NK-92 (cell line): ENCODE data around the gene TIMM10.

Experiments
- DNase-seq: peaks from one replicate; lab custom pipeline; 2025; ENCODE audit not compliant: unreplicated experiment; lab: John Stamatoyannopoulos, UW

The TIMM10 gene

DNA sequence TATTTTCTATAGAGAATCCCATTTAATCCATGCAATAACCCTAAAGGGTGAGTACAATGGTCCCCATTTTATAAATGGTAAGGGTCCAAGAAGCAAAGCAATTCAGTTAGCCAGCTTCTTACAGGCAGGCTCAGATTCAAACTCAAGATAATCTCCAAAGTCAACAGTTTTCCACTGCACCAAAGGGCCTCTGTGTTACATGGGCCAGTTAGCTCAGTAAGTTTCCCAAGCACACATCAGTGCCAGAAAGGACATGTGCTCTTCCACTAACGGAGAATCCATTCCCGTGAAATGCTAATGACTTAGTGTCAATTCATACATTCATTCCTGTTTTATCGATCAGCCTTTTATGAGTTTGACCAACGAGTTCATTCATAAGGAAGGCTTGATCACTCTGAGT is 26.0 kb downstream of the TIMM10 start:
- DNase-seq: no peak

DNA sequence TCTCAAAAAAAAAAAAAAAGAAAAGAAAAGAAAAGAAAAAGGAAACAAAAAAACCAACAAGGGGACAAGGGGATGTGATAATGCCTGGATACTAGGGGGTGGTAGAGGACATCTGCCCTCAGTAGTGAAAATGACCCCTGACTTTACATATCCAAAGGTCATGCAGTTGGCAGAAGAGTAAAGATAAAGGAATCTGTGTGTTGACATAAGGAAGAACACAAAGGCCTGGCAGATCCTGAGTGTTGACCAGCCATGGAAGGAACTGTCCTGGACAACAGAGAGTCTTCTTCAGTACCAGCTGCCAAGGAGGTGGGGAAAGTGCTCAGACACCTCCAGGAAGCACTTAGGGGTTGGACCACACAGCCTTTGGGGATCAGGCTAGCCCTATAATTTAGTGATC is 27.7 kb downstream of the TIMM10 start:
- DNase-seq: no peak

DNA sequence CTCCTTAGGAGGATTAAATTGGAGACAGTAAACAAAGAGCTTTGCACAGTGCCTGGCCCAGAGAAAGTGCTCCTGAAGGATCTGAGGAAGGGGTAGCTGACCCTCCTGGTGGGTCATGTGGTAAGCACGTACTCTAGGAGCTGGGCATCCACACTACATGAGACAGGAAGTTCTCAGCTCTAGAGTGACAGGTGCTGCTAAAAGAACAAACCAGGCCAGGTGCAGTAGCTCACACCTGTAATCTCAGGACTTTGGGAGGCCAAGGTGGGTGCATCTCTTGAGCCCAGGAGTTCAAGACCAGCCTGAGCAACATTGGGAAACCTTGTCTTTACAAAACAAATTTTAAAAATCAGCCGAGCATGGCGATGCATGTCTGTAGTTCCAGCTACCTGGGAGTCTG is 28.2 kb downstream of the TIMM10 start:
- DNase-seq: no peak

DNA sequence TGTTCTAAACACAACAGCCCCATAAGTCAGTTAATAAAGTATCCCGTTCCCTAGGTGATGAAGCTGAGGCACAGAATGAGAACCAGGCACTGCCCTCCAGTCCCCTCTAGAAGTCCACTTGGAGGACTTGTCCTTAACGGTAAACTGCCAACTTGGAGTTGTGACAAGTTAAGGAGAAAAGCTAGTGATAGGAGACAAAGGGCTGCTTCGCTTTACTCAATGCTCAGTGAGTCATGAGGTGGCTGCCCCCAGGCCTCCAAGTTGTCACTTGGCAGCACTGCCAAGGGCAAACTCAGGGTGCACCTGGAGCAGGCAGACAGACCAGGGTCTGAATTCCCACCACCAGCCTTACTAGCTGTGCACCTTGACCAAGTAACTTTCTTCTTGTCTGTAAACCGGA is 28.6 kb downstream of the TIMM10 start:
- no peak for DNase-seq

DNA sequence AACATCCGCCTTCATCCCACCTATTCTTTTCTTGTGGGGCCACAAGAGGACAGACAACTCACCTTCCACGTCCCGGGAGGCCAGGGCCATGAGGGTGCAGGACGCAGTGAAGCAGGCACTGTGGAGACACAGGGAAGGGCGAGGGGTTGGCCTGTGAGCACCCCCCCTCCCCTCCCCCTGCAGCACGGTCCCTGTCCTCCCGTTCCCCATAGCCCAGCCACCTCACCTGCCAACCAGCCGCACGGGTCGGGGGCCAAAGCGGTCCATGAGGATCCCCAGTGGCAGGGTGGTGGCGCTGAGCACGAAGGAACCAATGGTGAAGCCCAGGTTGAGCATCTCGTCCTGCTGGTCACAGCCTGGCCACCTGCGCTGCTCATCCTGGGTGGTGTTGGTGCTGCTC is 29.6 kb downstream of the TIMM10 start:
- DNase-seq: no peak

DNA sequence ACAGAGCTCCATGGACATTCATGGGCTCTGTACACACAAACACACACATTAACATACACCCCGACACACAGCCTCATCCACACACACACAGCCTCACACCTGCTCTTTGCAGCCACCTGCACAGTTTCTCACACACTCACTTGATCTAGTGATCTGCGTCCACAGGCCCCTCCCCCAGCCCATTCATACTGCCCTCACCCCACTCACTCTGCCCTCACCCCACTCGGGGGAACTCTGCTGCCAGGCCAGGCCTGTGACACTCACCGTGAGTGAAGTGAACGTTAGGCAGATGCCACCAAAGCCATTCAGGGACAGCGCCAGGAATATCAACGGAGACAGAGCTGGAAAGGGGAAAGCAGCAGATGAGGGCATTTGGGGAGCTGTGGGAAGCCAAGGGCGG is 30.0 kb downstream of the TIMM10 start:
- DNase-seq: no peak

DNA sequence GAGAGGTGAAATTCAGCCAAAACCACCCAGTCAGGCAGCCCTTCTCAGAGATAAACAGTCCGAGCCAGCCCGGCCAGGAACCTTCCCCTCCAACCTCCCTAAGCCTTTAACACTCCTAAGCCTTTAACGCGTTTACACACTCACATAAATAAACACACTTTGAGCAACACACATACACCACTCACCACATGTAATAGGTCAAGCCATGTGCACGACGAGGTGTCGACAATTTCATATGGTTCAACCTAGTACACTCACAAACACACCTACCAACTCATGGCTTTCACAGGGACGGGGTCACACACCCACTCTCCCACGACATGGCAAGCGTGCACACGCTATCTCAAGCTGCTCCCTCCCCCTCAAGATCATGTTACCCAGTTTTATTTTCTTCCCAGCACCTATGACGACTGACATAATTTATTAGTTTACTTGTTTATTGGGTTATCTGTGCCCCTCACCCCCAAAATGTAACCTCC is 30.5 kb downstream of the TIMM10 start:
- DNase-seq: no peak

DNA sequence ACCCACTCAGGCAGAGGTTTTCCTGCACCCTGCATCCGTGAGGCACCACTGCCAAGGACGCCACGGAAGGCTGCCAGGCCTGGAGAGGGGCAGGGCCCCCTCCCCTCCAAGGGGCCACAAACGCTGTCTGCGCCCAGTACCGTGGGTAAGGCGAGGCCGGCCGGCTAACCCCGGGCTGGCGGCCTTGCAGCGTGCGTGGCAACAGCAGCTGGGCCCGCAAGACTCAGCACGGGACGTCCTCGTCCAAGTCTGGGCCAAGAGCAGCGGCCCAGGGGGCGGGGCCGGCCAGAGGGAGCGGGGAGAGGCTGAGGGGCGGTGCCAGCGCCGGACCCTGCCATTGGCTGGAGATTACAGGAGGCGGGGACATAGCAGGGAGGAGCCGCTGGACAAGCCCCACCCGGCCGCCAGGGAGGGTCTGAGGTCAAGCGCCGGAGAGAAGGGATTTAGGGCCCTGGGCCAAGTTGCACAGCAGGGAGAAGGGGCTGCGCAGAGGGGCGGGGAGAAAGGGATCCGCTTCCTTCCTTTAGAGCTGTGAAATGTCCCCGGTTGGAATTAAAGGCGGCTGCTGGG is 31.1 kb downstream of the TIMM10 start:
- no peak for DNase-seq

DNA sequence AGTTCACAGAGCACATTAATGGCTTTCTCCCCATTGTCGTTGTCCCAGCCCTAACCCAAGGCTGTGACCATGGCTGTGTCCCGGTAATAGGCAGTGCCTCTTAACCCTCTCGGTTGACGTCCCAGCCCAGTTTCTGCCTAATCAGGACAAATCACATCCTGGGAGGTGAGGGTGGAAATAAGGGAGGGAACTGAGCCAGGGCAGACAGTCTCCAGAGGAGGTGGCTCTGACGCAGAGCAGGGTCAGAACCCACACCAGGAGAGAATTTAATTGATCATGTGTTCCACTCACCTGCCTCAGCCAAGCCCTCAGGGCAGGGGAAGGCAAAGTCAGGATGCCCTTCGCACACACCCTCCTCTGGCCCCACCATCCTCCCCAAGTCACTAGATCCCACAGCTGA is 32.0 kb downstream of the TIMM10 start:
- no peak for DNase-seq

DNA sequence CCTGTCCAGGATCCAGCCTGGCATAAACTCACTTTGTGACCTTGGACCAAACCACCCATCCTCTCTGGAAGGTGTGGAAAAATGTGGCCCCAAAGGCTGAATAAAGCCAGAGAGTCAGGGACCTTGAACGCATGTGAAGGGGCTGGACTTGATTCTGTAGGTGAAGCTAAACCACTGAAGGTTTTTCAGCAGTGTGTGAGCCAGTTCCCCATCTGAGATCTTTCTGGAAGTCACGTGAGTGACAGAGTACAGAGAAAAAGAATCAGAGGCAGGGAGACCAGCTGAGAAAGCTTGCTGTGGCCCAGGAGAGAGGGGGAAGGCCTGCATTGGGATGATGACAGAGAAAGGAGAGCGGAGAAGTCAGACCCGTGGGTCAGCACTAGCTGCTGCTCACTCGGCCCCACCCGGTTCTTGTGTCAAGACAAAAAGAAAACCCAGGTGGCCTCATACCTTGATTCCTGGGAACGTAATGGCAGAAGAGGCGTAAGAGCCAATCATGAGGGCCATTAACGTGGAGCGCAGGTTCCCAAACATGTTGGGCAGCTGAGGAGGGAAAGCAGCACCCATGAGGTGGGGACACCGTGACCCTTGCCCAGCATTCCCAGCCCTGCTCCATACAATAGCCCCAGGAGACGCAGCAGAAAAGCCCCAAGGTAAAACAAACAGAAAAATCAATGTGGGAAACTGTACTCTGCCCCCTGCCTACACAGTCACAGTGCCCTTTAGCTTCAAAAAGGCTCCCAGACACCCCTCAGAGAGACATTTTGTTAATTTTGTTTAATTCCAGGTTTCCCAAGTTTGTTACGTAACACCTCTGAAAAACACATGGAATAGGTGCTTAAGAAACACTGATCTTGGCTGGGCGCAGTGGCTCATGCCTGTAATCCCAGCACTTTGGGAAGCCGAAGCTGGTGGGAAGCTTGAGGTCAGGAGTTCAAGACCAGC is 33.0 kb downstream of the TIMM10 start:
- no peak for DNase-seq

DNA sequence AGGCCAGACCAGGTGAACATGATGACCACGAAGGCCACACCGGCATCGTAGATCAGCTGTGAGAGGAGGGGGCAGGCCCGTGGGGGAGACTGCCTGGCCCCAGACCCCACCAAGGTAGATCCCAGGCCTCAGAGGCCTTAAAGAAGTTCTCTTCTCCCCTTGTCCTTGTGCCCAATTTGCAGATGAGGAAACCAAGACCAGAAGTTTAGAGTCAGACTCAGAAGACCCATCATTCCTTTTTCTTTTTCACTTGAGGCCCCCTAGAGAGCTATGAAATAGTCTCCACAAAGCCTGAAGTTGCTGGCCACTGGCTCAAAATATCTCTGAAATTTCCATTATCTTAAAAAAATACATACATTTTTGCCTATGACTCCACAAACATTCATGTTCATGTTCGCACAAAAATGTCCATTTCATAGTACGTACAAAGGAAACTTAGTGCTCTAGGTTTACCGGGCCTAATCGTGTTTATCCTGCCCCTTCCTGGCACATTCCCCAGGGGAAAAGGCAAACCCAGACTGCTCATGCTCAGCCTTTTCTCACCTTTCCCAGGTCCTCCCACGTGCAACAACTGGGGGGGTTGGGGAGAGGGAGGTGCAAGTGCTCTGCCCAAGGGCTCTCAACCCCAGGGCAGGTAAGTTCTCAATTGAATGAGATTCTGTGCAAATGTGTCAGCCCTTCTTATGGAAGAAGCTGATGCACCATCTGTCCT is 34.3 kb downstream of the TIMM10 start:
- DNase-seq: no peak

DNA sequence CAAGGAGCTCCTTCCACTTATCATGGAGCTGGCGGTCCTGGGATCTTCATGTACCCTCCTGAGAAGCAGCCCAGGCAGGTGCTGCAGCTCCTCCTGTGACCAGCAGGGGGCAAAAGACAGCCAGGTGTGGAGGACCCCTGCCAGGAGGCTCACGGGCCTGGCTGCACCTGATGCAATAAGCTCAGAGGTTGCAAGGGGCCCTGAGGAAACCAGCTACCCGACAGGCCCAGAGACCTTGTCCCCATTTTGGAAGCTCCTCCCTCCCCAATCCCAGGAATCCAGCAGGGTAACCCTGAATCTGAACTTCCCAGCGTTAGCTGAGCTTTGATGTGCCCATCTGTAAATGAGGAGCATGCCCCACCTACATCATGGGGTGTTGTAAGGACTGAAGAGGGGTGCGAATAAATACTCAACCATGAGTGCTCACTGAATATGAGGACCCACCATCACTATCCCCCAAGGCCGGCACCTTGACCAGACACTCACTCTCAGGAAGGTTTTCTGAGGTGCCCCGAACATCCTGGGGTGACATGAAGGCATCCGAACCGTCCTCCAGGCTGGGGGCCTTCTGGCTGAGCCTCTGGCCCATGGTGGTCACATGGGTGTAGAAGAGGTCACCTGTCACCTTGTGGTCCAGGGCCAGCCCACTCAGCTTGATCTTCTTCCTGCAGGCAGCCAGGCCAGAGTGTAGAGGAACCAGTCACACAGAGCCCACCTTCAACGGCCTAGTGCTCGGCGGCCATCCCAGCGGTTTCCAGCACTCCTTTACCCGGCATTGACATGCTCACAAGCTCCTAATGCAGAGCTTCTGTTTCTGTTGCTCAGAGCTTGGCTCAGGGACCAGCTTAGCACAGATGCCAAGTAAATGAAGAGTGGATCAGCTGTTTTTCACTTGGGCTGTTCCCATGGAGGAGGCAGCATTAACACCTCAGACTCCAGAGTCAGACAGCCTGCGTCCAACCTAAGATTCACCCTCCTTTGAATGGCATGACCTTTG is 36.7 kb downstream of the TIMM10 start:
- no peak for DNase-seq

DNA sequence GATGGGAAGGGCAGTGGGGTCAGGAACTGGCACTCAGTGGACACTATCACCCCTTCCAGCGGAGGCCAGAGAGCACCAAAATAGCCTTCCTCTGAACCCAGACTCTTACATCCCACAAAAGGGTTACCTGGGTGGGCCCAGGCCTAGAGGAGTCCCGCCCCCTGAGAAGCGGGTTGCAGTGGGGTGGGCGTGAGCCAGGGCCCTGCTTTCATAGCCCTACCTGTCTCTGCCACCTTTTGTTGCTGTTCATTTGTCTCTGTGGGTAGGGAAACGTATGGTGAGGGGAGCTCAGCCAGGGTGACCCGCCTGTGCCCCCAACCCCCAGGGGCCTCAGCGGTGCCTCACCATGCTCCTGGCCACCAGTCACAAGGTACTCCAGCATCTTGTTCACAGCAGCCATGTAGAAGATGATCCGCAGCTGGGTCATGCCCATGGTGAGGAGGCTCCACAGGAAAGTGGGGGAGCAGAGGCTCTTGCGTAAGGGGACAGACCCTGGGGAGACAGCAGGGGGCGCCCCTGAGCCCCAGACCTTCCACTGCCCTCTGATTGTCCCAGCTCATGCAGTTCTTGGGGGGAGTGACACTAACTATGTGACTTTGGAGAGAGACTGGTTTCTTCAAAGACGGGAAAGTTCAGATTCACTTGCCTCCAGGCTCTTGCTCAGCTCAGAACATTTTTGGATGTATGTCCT is 39.0 kb downstream of the TIMM10 start:
- no peak for DNase-seq

DNA sequence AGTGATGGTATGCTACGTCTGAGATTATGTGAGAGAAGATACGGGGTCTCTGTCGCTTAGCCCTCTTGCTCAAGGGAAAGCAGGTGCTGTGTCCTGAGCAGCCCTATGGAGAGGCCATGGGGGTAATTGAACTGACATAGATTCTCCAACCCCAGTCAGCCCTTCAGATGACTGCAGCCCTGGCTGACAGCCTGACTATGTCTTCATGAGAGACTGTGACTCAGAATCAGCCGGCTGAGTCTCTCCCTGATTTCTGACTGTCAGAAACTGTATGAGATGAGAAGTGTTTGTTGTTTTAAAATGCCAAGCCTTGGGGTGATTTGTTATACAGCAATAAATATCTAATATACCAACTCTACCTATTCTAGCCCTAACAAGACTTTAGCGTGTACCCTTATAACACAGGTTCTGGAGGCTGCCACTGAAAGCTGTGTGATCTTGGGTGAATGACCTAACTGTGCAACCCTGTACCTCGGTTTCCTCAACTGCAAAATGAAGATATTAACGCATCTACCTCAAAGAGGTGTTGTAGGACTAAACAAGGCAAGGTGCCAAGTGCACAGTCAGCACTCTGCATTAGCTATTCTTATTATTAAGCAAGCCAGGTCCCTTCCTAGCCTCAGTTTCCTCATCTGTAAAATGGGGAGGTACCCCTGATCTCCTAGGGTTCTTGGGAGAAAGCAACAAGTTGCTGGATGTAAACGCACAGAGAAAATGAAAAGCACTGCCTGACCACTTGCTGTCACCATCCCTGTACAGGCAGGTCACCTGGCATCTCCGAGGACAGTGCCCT is 39.9 kb downstream of the TIMM10 start:
- DNase-seq: no peak

DNA sequence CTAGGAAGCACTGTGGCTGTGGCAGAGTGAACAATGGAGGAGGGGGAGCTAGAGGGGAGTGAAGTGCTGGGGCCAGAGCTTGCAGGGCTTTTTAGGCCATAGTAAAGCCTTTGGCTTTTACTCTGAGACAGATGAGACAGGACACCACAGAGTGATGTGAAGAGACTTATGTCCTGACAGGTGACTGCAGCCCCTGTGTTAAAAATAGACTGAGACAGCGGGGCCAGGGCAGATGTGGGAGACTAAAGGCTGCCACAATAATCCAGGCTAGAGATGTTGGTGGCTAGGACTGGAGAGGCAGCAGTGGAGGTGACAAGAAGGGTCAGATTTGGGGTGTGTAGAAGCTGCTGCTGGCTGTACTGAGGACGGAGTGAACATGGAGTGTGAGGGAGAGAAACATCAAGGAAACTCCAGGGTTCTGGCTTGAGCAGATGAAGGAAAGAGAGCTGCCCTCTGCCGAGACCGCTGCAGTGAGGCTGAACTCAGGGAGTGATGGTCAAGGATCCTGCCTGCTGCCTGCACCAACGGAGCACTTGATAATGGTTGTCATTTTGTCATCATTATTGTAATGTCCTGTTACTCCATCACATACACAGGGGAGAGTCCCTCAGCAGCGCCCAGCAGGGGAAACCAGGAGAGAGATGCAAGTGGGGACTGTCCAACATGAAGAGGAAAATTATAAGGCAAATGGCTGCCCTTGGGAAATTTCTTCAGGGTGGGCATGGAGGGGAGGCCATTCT is 42.5 kb downstream of the TIMM10 start:
- DNase-seq: no peak

DNA sequence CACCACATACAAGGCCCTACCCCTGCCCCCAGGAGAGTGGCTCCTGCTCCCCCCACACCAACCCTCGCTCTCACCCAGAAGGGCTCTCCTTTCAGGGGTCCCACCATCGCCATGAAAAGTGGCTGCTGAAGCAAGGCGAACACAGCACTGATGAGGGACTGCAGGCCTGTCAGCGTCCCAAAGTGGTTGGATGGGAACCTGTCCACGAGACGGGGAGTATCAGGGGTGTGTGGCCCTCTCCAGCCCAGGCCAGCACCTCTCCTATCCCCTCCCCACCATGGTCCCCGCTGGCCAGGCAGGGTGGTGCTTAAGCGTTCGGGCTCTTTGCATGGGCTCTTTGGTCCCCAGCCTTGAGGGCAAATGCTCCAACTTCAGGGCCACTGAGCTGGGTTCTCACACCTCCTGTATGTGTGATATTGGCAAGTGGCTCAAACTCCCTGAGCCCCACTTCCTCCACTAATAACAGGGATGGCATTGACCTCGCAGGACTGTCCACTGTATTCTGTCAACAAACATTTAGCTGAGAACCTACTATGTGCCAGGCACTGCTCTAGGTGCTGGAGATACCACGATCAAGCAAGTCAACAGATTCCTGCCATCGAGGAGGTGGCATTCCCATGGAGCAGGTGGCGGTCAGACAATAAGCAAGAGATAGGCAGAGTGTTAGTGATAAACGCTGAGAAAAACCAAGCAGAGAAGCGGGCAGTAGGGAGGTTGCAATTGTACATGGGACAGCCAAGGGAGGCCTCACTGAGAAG is 43.4 kb downstream of the TIMM10 start:
- DNase-seq: no peak

DNA sequence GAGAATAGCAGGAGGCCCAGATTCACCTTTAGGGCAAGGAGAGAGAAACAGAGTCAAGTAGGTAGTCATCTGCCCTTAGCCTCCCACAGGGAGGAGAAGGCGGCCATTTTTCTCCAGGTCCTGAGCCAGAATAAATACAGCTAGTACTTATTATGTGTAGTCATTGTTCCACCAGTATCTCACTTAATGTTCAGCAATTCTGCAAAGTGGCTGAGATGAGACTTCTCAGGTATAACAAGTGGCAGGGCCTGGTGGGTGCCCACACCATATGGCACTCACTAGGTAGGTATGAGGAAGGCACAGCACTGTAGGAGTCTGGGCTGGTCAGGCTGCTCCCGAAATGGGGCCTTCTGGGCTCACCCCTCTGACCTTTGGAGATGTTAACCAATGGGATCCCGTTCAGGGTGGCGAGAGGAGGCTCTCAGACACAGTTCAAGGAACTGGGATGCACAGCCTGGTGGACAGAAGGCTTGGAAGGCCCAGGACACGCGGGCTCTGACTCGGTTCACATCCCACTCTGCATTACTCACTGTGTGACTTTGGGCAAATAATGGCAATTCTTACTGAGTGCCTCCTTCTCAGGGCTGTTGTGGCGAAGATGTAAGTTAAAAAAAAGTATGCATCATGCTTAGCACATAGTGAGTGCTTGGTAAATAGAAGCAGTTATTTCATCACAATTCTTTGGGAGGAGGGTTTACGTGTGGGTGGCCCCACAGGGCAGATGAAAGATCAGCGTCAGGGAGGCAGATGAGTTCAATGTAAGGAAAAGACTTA is 45.1 kb downstream of the TIMM10 start:
- DNase-seq: no peak
